Measurements from ENCODE around the gene CKAP2.
"Not testable (repeated sequence)": the region's sequence is repeated elsewhere in the genome, so short reads cannot be mapped to it uniquely, and the experiment has no call there.

GRCh38 chr13:52494241-52494640 is 39.0 kb downstream of the CKAP2 start:
- not testable (repeated sequence) for TF ChIP-seq POLR2A, CTCF, EP300 (IDR thresholded peaks at IDR 0.05)
